Measurements from ENCODE around the gene ANKRD11. TPM values are rescaled to one million over a fixed set of nuclear protein-coding genes. Genes with fewer than 3 reads are reported as not detected.

ANKRD11 gene
- polyA plus RNA-seq, 1 donor (not counting 4 experiments of a cell fraction or from before 2014, with no cell fraction given), result 30.1 TPM

DNA sequence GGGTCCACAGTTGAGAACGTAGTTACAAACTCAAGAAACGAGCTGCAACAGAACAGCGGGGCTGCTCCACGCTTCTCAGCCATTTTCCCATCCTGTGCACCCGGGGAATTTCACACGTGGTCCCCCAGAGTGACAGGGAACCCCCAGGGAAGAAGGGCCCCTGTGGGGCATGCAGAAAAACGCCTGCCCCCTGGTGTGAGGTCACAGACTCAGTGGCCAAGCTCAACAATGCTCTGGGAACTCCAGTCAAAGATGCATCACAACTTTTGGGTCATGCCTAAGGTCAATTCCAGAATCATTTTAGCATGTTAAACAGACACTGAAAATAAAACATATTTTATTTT lies 157.5 kb downstream of the ANKRD11 start:
- H3K27me3 ChIP-seq (ENCODE audit: control insufficient read depth, extremely low read depth, insufficient read depth, low read length), result no peaks in the 10 kb centered on the region
- H3K9me1 ChIP-seq (ENCODE audit: control insufficient read depth, extremely low read depth, insufficient read depth, low read length), result peaks cover 8% of the 10 kb centered on the region
- peaks cover 4 to 5% of the 10 kb centered on the region in 2 experiments for H3K36me3 ChIP-seq (ENCODE audit: control insufficient read depth in 2 of 2, extremely low read depth in 1 of 2, insufficient read depth in 2 of 2, low read length in 2 of 2)
- H3K9ac ChIP-seq (ENCODE audit: control insufficient read depth, extremely low read depth, insufficient read depth, low read length), result no peak overlapping the region
- H3K4me1 ChIP-seq (ENCODE audit: control insufficient read depth, extremely low read depth, insufficient read depth, low read length), result peaks cover 28% of the 10 kb centered on the region
- DNase-seq (ENCODE audit: low read depth, low spot score), result no peak
- H3K79me2 ChIP-seq (ENCODE audit: control insufficient read depth, insufficient read depth, low read length), result peaks cover 94% of the 10 kb centered on the region
- H3K4me3 ChIP-seq (ENCODE audit: control insufficient read depth in 2 of 3, extremely low read depth in 1 of 3, insufficient read depth in 2 of 3, low read depth in 1 of 3, low read length in 3 of 3), result no peak overlapping the region
- dilution Hi-C loops (cut with MboI; ENCODE audit: extremely low pct_ligation_motif_present, low sequenced_read_pairs), result no loop called here
- no peaks in the 10 kb centered on the region for H3K9me3 ChIP-seq (ENCODE audit: control insufficient read depth, low read depth, low read length)
- FAIRE-seq, result no peak
- TF ChIP-seq EZH2 (IDR thresholded peaks at IDR 0.05; ENCODE audit: low read length), result no peak
- no peak overlapping the region for H3K27ac ChIP-seq (ENCODE audit: control insufficient read depth, insufficient read depth, low read length)
- peaks cover 27% of the 10 kb centered on the region for H4K20me1 ChIP-seq (ENCODE audit: control insufficient read depth, extremely low read depth, insufficient read depth, low read length)
- no peak overlapping the region for H2AFZ ChIP-seq (ENCODE audit: control insufficient read depth, low read length)
- H3K4me2 ChIP-seq (ENCODE audit: control insufficient read depth, extremely low read depth, insufficient read depth, low read depth, low read length), result no peak overlapping the region

DNA sequence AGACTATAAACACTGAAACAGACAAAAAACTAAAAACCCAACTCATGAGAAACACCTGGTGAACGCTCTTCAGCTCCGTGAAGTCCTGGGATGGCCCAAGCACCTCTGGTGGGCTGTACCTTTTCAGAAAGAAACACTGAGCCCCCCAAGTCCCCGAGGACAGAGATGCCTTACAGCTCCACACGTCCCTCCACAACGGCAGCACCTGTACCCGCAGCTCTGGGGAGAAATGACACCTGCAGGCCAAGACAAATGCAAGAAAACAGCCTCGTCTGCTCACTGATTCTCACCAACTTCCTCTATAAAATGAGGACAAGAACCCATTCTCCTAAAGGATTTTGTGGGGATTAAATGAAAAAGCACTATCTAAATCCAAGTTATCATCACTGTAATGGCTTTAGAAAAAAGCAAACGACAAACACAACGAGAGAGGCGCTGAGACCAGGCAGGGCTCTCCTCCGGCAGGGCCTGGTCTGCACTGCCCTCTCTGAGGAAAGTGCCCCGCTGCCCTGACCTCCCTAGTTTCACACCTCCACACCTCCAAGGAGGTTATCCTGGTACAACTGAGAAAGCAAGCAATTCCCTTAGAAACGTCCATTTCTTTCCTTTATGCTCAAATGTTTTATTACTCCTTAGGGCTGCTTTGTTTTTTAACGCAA lies 158.0 kb downstream of the ANKRD11 start:
- peaks cover 95% of the 10 kb centered on the region for H3K79me2 ChIP-seq (ENCODE audit: control insufficient read depth, insufficient read depth, low read length)
- H3K9ac ChIP-seq (ENCODE audit: control insufficient read depth, extremely low read depth, insufficient read depth, low read length), result no peak overlapping the region
- H3K4me3 ChIP-seq (ENCODE audit: control insufficient read depth in 2 of 3, extremely low read depth in 1 of 3, insufficient read depth in 2 of 3, low read depth in 1 of 3, low read length in 3 of 3), result no peak overlapping the region
- no peak overlapping the region for H2AFZ ChIP-seq (ENCODE audit: control insufficient read depth, low read length)
- peaks cover 8% of the 10 kb centered on the region for H3K9me1 ChIP-seq (ENCODE audit: control insufficient read depth, extremely low read depth, insufficient read depth, low read length)
- H3K36me3 ChIP-seq (ENCODE audit: control insufficient read depth in 2 of 2, extremely low read depth in 1 of 2, insufficient read depth in 2 of 2, low read length in 2 of 2), result peaks cover 3 to 4% of the 10 kb centered on the region in 2 experiments
- no peaks in the 10 kb centered on the region for H3K9me3 ChIP-seq (ENCODE audit: control insufficient read depth, low read depth, low read length)
- H3K4me2 ChIP-seq (ENCODE audit: control insufficient read depth, extremely low read depth, insufficient read depth, low read depth, low read length), result no peak overlapping the region
- TF ChIP-seq, protein P1, sequence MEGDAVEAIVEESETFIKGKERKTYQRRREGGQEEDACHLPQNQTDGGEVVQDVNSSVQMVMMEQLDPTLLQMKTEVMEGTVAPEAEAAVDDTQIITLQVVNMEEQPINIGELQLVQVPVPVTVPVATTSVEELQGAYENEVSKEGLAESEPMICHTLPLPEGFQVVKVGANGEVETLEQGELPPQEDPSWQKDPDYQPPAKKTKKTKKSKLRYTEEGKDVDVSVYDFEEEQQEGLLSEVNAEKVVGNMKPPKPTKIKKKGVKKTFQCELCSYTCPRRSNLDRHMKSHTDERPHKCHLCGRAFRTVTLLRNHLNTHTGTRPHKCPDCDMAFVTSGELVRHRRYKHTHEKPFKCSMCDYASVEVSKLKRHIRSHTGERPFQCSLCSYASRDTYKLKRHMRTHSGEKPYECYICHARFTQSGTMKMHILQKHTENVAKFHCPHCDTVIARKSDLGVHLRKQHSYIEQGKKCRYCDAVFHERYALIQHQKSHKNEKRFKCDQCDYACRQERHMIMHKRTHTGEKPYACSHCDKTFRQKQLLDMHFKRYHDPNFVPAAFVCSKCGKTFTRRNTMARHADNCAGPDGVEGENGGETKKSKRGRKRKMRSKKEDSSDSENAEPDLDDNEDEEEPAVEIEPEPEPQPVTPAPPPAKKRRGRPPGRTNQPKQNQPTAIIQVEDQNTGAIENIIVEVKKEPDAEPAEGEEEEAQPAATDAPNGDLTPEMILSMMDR (optimal IDR thresholded peaks at IDR 0.05 in 1 of 3, IDR thresholded peaks at IDR 0.05 in 1 of 3, conservative IDR thresholded peaks at IDR 0.05 in 1 of 3; ENCODE audit: extremely low read depth in 1 of 3, insufficient read depth in 2 of 3, low read length in 3 of 3), result no peak
- TF ChIP-seq EZH2 (IDR thresholded peaks at IDR 0.05; ENCODE audit: low read length), result no peak
- peaks cover 28% of the 10 kb centered on the region for H3K4me1 ChIP-seq (ENCODE audit: control insufficient read depth, extremely low read depth, insufficient read depth, low read length)
- H3K27ac ChIP-seq (ENCODE audit: control insufficient read depth, insufficient read depth, low read length), result no peak overlapping the region
- no peak for DNase-seq (ENCODE audit: low read depth, low spot score)
- no peaks in the 10 kb centered on the region for H3K27me3 ChIP-seq (ENCODE audit: control insufficient read depth, extremely low read depth, insufficient read depth, low read length)
- H4K20me1 ChIP-seq (ENCODE audit: control insufficient read depth, extremely low read depth, insufficient read depth, low read length), result peaks cover 27% of the 10 kb centered on the region
- no peak for FAIRE-seq
- dilution Hi-C loops (cut with MboI; ENCODE audit: extremely low pct_ligation_motif_present, low sequenced_read_pairs), result no loop called here
